Vagina (tissue), 2 donors: ENCODE results near the gene SUB1. TPM values are rescaled to one million over a fixed set of nuclear protein-coding genes. Genes with fewer than 3 reads are reported as not detected.

Source experiments
- DNase-seq, 2 donors: peaks; one replicate each; pipeline ENCODE4 v3.0.0-alpha.2; 2017; ENCODE audit errors: extremely low spot score in 2 of 2
- H3K27ac ChIP-seq: fragments of 200-600 bp; sonication (generic); one replicate; pipeline ENCODE4 v1.5.1; 2019
- H3K27me3 ChIP-seq: fragments of 200-600 bp; sonication (generic); one replicate; pipeline ENCODE4 v1.5.1; 2019
- H3K36me3 ChIP-seq, 2 donors: fragments of 200-600 bp; sonication (generic); one replicate each; pipeline ENCODE4 v1.5.1; 2017 to 2019
- H3K4me1 ChIP-seq: fragments of 200-600 bp; sonication (generic); one replicate; pipeline ENCODE4 v1.5.1; 2019
- H3K4me3 ChIP-seq, 2 donors: fragments of 200-600 bp; sonication (generic); 1 replicate in 1 of 2; 2 replicates in 1 of 2; pipeline ENCODE4 v1.5.1; 2016 to 2019
- H3K9me3 ChIP-seq: fragments of 200-600 bp; sonication (generic); one replicate; pipeline ENCODE4 v1.5.1; 2019
- CTCF ChIP-seq, 3 experiments: fragments of 450-650 bp in 2 of 3; fragments of 200-600 bp in 1 of 3; sonication (generic) in 1 of 3; IDR thresholded peaks; one replicate each; pipeline ENCODE4 v1.5.1; 2017 to 2019; ENCODE audit warnings: antibody characterized with exemption in 3 of 3, mild to moderate bottlenecking in 2 of 3, moderate library complexity in 2 of 3
- POLR2A ChIP-seq, 2 donors: fragments of 450-650 bp; IDR thresholded peaks; one replicate each; pipeline ENCODE4 v1.6.1; 2017; ENCODE audit warnings: antibody characterized with exemption in 2 of 2, mild to moderate bottlenecking in 2 of 2, moderate library complexity in 2 of 2
- POLR2AphosphoS5 ChIP-seq, 2 donors: sonication (generic); formaldehyde crosslinking; IDR thresholded peaks; one replicate each; pipeline ENCODE4 v1.9.0; 2017; ENCODE audit warnings: antibody characterized with exemption in 2 of 2, mild to moderate bottlenecking in 2 of 2, low read depth in 1 of 2; ENCODE audit not compliant: insufficient read depth in 1 of 2
- intact Hi-C: fragments of 100-400 bp; cut with DNase I; formaldehyde crosslinking; loops from one replicate; pipeline ENCODE4 v1.15.1; 2023
- total RNA-seq: library from RNA; depleted of rRNA; stranded (reverse); fragments of >200 nt; gene quantifications from one replicate; pipeline ENCODE4 v1.2.3, GENCODE V29; 2016

Gene SUB1
- total RNA-seq, 1 donor from 2014 or later = 71.9 TPM

GRCh38 chr5:32541241-32541640, 44.1 kb upstream of the SUB1 start:
- DNase-seq = no peak
- Histone ChIP-seq H3K27ac (no peak overlapping the region), H3K9me3 (no peaks in the 10 kb centered on the region), H3K27me3 (no peaks in the 10 kb centered on the region), H3K36me3 (no peaks in the 10 kb centered on the region), H3K4me3 (no peak overlapping the region), H3K4me1 (no peaks in the 10 kb centered on the region)
- TF ChIP-seq POLR2AphosphoS5 (IDR thresholded peaks at IDR 0.05; ENCODE audit: insufficient read depth in 1 of 2, low read depth in 1 of 2) (no peak), CTCF (IDR thresholded peaks at IDR 0.05) (no peak), POLR2A (IDR thresholded peaks at IDR 0.05) (no peak)
- intact Hi-C loops = no loop called here

GRCh38 chr5:32542216-32543059, 42.9 kb upstream of the SUB1 start:
- no peak for DNase-seq
- no peaks in the 10 kb centered on the region for H3K9me3 ChIP-seq
- H3K36me3 ChIP-seq = no peaks in the 10 kb centered on the region
- no peaks in the 10 kb centered on the region for H3K4me1 ChIP-seq
- no peak overlapping the region for H3K4me3 ChIP-seq
- no peaks in the 10 kb centered on the region for H3K27me3 ChIP-seq
- intact Hi-C loops = no loop called here
- no peak overlapping the region for H3K27ac ChIP-seq
- TF ChIP-seq POLR2AphosphoS5 (IDR thresholded peaks at IDR 0.05; ENCODE audit: insufficient read depth in 1 of 2, low read depth in 1 of 2) (no peak), POLR2A (IDR thresholded peaks at IDR 0.05) (no peak), CTCF (IDR thresholded peaks at IDR 0.05) (no peak)

- H3K9me3 ChIP-seq = no peaks in the 10 kb centered on the region
- TF ChIP-seq CTCF (IDR thresholded peaks at IDR 0.05) = no peak
- no peak for TF ChIP-seq POLR2A (IDR thresholded peaks at IDR 0.05)
- no peak for TF ChIP-seq POLR2AphosphoS5 (IDR thresholded peaks at IDR 0.05; ENCODE audit: insufficient read depth in 1 of 2, low read depth in 1 of 2)
- intact Hi-C loops = no loop called here
- H3K4me1 ChIP-seq = no peaks in the 10 kb centered on the region
- H3K4me3 ChIP-seq = no peak overlapping the region
- no peak overlapping the region for H3K27ac ChIP-seq
- no peak for DNase-seq
- H3K36me3 ChIP-seq = no peaks in the 10 kb centered on the region
- no peaks in the 10 kb centered on the region for H3K27me3 ChIP-seq
These were observed 42.1 kb upstream of the SUB1 start for GRCh38 chr5:32543291-32543690.

- TF ChIP-seq CTCF (IDR thresholded peaks at IDR 0.05) = no peak
- no peak for TF ChIP-seq POLR2AphosphoS5 (IDR thresholded peaks at IDR 0.05; ENCODE audit: insufficient read depth in 1 of 2, low read depth in 1 of 2)
- no peak for TF ChIP-seq POLR2A (IDR thresholded peaks at IDR 0.05)
- Histone ChIP-seq H3K27ac (no peak overlapping the region), H3K9me3 (no peaks in the 10 kb centered on the region), H3K4me3 (no peak overlapping the region), H3K36me3 (no peaks in the 10 kb centered on the region), H3K4me1 (no peaks in the 10 kb centered on the region), H3K27me3 (no peaks in the 10 kb centered on the region)
- intact Hi-C loops = no loop called here
- DNase-seq = no peak
These were observed 40.1 kb upstream of the SUB1 start for GRCh38 chr5:32545102-32545800.

GRCh38 chr5:32551194-32551593, 34.2 kb upstream of the SUB1 start:
- Histone ChIP-seq H3K4me3 (no peak overlapping the region), H3K36me3 (no peaks in the 10 kb centered on the region), H3K27me3 (no peaks in the 10 kb centered on the region), H3K9me3 (no peaks in the 10 kb centered on the region), H3K4me1 (no peaks in the 10 kb centered on the region), H3K27ac (no peak overlapping the region)
- DNase-seq = no peak
- intact Hi-C loops = no loop called here
- TF ChIP-seq POLR2AphosphoS5 (IDR thresholded peaks at IDR 0.05; ENCODE audit: insufficient read depth in 1 of 2, low read depth in 1 of 2) = no peak
- no peak for TF ChIP-seq CTCF (IDR thresholded peaks at IDR 0.05)
- TF ChIP-seq POLR2A (IDR thresholded peaks at IDR 0.05) = no peak
